Heart left ventricle (tissue), 13 donors: ENCODE results near the gene FAM163B.

Experiments
- CTCF ChIP-seq, 12 donors: fragments of 200-600 bp; sonication (generic) in 4 of 12; IDR thresholded peaks; one replicate each; pipeline versions ENCODE4 v1.5.0 to v1.8.0; 2018 to 2022; ENCODE audit warnings: antibody characterized with exemption in 12 of 12, mild to moderate bottlenecking in 5 of 12
- POLR2A ChIP-seq, 2 donors: fragments of 450-650 bp; IDR thresholded peaks; one replicate each; pipeline ENCODE4 v1.6.1; 2017; ENCODE audit warnings: antibody characterized with exemption in 2 of 2, mild to moderate bottlenecking in 2 of 2, moderate library complexity in 2 of 2
- donor health status: ischemic (EF 13 %, LVEDD 7.1; RV severe dilation, severe dysfunction).
- donor health status: DM: no; HTN: yes; CAD: no.
- donor health status: DM: no; HTN: no; CAD: no.
- donor health status: ischemic (EF 25% LVEDD 6.9; RV normal size, moderate dysfunction).
- donor health status: ischemic (EF 25% LVEDD 5.7; RV mildly dilated, moderate dysfunction).
- donor health status: ischemic (EF 35%, LVEDD 5.7; RV mildly dilated, moderate dysfunction).
- donor health status: nonischemic (EF 11% LVEDD 7.7; RV severe dilation, severe dysfunction).
- donor health status: DM: yes; HTN: yes; CAD: no.
- donor health status: PGD.
- donor health status: ischemic (EF 29% LVEDD 5.4; RV normal size, mild dysfunction).
- donor health status: nonischemic (EF 23%, LVEDD 6.1; RV moderate dilation, normal function).

GRCh38 chr9:133606708-133607025 is 2.5 kb downstream of the FAM163B start:
- TF ChIP-seq CTCF (IDR thresholded peaks at IDR 0.05): no peak
- no peak for TF ChIP-seq POLR2A (IDR thresholded peaks at IDR 0.05)
